Activated CD8-positive, alpha-beta memory T cell treated with anti-CD3 and anti-CD28 coated beads, Interleukin-2, amount 50 U/mL, for 4 hours (primary cell): ENCODE results near the gene MEGF6.

Source experiments
- DNase-seq: peaks from one replicate; pipeline ENCODE4 v3.0.0-alpha.2; 2020

The MEGF6 gene, protein sequence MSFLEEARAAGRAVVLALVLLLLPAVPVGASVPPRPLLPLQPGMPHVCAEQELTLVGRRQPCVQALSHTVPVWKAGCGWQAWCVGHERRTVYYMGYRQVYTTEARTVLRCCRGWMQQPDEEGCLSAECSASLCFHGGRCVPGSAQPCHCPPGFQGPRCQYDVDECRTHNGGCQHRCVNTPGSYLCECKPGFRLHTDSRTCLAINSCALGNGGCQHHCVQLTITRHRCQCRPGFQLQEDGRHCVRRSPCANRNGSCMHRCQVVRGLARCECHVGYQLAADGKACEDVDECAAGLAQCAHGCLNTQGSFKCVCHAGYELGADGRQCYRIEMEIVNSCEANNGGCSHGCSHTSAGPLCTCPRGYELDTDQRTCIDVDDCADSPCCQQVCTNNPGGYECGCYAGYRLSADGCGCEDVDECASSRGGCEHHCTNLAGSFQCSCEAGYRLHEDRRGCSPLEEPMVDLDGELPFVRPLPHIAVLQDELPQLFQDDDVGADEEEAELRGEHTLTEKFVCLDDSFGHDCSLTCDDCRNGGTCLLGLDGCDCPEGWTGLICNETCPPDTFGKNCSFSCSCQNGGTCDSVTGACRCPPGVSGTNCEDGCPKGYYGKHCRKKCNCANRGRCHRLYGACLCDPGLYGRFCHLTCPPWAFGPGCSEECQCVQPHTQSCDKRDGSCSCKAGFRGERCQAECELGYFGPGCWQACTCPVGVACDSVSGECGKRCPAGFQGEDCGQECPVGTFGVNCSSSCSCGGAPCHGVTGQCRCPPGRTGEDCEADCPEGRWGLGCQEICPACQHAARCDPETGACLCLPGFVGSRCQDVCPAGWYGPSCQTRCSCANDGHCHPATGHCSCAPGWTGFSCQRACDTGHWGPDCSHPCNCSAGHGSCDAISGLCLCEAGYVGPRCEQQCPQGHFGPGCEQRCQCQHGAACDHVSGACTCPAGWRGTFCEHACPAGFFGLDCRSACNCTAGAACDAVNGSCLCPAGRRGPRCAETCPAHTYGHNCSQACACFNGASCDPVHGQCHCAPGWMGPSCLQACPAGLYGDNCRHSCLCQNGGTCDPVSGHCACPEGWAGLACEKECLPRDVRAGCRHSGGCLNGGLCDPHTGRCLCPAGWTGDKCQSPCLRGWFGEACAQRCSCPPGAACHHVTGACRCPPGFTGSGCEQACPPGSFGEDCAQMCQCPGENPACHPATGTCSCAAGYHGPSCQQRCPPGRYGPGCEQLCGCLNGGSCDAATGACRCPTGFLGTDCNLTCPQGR (N-terminal part only)

DNA sequence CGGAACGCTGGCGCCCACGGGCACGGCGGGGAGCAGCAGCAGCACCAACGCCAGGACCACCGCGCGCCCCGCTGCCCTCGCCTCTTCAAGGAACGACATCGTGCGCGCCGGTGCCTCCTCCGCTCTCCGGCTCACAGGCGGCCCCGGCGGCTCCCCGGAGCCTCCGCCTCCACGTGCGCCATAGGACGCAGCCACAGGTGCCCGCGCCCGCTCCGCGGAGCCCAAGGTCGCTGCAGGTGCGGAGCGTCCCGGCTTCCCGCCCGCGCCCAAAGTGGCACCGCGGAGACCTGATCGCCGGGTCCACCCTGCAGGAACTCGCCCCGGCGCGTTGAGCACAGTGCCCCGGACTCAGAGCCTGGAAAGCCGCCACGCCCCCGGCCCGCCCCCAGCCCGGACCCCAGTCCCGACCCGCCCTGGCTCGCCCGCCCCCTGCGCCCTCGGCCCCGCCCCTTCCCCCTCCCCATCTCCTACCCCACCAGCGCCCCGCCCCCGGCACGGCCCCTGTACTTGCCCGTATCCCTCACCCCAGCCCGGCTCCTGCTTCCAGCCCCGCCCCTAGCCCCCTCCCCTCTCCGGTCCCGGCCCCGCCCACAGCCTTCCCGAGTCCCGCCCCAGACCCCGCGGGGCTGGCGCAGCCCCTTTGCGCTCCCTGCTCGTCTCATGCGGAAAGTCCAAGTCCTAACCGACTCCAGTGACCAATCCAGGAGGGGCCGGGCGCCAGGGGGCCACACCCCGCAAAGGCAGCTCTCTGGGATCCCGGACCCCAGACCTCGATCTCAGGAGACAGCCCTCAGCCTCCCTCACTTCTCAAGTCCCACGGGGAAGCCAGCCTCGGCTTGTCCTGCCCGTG, at the start of gene MEGF6:
TSS of gene MEGF6 (minus strand) at position 339 of the 850 bp plus-strand sequence. CDS start at position 99, 240 bp downstream.
- peak; percentile 76 for DNase-seq

DNA sequence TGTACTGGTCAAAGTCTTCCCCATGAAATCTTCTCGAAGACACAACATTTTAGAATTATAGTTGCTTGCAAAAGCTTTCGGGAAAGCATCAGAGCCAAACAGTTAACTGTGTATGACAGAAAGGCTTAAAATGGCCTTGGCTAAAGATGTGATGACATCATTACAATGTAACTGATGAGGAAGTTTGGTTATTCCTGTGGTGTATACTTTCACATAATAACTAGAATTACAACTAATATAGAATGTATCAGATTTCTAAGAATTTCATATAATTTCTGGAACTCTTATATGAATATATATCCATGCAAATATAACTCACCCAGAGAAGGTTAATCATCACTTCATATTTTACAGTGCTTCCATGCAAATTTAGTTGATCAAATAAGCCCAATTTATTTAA, 49.4 kb upstream of the MEGF6 start:
- no peak for DNase-seq

DNA sequence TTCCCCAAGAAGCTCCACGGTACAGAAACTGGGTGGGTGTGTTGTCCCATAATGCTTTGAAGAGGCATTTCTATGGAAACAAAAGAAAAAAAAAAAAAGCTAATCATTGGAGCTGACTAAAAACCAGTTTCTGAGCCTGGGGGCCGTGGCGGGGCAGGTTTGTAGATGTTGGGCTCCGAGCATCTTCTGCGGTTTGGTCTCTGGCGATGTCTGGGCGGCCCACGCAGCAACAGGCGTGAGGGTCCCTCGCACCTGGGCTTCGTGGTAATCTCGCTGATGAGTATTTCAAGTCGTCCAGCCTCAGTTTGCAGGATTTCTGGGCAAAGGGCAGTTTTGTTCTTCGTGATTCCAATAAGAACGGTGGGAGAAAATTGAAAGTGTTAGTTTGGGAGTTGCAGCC, 47.8 kb upstream of the MEGF6 start:
- no peak for DNase-seq

DNA sequence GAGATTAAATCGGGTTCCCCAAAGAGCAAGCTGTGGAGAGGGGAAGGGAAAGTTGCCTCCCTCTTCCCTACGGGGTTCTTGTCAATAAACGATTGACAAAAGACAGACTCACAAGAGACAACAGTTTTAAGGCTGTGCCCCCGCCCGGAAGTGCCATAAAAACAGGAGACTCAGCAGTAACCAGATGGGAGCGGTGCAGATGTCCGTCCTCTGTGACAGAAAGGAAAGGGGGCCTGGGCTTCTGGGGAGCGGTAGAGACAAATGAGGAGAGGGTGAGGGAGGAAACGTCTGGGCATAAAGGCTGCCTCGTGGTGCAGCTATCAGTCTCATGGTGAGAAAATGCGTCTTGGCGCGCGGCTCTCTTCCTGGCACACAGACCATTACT, 46.9 kb upstream of the MEGF6 start:
- DNase-seq = no peak

DNA sequence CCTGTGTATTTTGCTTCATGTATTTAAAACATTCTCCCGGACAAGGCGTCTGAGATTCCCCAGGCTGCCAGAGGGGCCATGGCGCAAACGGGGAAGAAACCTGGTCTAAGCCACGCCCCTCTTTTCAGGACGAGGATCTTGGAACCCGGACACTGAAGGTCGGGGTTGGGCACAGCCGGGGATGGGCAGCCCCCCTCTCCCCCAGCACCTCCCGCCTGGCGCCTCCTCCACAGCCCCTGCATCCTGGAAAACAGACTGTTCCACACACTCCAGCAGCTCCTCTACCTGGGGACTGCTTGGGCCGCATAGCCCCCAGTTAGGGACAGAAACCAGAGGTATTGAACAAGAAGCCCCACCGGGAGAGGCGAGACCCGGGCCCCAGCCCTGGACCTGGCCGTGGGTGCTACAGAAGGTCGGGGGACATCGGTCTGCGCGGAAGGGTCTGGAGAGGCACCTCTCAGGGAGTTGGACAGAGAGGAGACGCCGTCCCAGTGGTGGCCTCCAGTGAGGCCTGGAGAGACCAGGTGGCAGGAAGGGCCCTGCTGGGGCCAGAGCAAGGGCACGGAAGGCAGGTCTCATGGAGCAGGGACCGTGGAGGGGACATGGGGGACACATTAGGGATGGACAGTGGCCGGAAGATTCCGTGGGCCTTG, 46.4 kb upstream of the MEGF6 start:
- DNase-seq = no peak

DNA sequence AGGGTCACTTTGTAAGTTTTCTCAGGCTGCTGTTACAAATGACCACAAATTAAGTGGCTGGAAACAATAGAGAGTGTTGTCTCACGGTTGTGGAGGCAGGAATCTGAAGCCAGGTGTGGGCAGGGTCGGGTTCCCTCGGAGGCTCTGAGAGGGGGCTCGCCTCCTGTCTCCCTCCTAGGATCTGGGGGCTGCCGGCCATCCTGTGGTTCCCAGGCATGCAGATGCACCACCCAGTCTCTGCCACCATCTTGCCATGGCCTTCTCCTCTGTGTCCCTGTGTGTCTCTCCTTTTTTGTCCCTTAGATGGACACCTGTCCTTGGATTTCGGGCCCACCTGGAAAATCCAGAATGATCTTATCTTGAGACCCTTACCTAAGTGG, 45.8 kb upstream of the MEGF6 start:
- DNase-seq = no peak

DNA sequence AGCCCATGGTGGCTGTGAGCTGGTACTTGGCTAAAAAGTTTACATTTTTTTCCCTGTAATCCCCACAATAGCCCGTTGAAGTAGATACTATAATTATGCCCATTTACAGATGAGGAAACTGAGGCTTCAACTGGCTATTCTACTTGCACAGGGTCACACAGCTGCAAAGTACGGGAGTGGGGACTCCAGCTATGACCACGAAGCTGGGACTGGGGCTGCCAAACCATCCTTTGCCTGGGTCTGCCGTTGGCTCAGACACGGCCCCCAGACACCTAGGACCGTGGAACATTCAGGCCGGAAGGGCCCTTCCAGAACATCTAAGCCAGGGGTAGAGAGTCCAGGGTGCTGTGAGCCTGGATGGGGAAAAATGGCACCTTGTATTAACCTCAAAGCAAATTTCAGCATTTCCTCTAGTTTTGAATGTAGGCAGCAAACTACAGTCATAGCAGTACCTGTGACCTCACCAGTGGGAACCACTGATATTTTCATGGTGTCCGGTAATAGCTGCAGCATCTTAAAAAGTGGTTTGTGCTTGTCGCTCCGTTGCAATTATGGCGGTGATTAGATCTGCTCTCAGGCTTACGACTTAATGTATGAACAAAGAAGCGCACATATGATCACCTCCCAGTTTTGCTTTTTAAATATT, 45.3 kb upstream of the MEGF6 start:
- DNase-seq = no peak

DNA sequence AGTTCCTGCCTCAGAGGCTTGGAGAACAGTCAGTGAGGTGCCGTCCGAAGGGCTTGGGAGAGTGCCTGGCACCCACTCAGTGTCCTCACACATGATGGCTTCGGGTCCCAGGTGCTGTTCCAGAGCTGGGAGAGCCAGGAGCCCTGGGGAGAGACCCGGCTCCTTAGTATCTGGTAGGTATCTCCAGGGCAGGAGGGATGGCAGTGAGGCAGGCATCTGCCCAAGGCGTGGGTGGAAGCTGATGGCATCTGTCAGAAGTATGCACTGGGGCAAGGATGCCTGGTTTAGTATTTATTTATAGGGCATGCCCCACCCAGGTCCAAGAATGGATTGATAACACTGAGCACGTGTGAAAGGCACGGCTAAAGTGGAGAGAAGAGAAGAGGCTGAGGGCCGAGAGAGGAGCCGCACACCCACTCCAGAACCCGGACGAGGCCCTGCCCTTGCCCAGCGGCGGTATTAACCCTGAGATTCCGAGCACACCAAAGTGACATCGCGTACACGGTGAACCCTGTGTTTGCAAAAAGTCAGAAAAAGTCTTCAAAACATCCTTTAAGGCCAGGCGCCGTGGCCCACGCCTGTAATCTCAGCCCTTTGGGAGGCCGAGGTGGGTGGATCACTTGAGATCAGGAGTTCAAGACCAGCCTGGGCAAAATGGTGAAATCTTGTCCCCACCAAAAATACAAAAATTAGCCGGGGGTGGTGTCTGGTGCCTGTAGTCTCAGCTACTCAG, 43.4 kb upstream of the MEGF6 start:
- DNase-seq = no peak

DNA sequence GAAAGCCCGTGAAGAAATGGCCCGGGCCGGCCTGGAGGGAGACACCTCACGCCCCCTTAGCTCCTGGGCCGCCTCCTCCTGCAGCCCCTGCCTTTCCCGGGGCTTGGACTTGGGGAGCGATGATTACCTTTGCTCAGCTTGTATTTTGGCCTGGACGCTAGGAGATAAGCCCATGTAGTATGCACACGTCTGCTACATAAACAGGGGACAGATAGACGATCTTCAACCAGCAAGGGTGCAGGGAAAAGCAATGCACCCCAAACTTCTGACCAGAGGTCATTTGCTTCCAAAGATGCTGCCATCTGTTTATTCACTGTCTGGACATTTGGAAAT, 41.9 kb upstream of the MEGF6 start:
- no peak for DNase-seq

DNA sequence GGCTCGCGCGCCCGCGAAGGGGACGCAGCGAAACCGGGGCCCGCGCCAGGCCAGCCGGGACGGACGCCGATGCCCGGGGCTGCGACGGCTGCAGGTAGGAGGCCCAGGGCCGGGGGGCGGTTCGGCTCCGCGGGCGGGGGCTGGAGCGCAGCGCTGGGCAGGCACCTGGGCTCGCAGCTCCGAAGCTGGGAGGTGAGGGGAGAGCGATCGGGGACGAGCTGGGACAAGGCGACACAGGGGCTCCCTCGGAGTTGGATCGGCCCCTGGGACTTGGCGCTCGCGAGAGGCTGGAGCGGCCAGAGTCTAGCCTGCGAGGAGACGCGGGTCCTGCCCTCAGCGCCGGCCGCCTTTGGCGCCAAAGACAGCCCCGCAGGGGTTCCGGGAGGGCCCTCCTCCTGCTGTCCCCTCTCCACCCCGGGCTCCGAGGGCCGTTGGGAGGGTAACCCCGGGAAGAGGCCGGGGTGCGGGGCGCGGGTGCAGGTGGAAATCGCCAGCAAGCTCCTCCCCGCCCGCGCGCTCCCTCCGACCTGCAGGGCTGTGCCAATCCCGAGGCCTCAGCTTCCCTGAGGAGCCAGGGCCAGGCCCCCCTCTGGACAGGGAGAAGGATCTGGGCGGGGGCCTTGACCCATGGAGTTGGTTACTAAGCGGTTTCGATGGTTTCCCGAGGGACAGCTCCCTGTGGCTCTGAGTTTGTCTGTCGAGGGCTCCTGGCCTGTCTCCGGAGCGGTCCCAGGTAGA, 41.4 kb upstream of the MEGF6 start:
- no peak for DNase-seq

DNA sequence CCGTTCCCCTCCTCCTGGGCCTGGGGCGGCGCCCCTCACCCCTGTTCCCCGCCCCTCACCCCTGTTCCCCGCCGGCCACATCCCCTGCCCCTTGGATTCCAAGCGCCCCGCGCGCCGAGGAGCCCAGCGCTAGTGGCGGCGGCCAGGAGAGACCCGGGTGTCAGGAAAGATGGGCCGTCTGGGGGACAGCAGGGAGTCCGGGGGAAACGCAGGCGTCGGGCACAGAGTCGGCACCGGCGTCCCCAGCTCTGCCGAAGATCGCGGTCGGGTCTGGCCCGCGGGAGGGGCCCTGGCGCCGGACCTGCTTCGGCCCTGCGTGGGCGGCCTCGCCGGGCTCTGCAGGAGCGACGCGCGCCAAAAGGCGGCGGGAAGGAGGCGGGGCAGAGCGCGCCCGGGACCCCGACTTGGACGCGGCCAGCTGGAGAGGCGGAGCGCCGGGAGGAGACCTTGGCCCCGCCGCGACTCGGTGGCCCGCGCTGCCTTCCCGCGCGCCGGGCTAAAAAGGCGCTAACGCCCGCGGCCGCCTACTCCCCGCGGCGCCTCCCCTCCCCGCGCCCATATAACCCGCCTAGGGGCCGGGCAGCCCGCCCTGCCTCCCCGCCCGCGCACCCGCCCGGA, 40.7 kb upstream of the MEGF6 start, which contains the start of gene TP73:
TSS of gene TP73 (plus strand) at position 587 of the 618 bp plus-strand sequence. CDS start 29,850 bp downstream, outside the sequence.
- DNase-seq = no peak

DNA sequence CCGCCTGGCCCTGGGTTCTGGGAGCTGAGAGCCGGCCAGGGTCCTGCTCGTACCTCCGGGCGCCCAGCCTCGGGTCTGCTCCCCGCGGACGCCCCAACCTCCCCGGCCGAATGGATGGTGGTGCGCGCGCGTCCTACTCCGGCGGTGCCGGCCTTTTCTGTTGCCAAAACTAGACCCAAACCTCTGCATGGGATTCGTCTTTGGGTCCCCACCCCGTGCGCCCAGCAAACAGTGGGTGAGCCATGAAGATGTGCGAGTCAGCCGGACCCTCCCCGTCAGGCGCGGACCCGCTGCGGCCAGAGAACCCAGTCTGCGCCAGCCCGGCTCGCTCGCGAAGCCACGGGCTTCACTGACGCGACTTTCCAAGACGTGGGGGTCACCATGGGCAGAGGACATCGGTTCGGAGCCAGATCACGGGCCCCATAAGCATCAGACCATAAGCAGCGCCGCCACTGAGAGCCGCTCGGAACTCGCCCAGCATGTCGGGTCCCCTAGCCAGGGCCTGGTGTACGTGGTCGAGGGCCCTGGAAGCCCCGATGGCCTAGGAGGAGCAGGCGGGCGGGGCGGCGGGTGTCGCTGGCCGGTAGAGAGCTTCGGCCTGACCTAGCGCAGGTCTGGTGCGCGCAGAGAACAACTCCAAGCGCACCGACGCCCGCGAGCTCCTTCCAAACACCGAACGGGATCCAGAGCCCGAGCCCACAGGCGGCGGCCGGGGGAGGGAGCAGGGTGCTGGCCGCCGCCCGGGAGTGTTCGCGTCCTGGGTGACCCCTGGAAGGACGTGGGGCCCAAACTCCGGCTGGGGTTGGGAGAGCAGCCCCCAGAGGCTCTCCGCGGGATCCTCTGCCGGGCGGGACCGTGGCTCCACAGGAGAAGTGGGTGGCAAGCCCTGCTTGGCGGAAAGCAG, 40.0 kb upstream of the MEGF6 start:
- DNase-seq = no peak

DNA sequence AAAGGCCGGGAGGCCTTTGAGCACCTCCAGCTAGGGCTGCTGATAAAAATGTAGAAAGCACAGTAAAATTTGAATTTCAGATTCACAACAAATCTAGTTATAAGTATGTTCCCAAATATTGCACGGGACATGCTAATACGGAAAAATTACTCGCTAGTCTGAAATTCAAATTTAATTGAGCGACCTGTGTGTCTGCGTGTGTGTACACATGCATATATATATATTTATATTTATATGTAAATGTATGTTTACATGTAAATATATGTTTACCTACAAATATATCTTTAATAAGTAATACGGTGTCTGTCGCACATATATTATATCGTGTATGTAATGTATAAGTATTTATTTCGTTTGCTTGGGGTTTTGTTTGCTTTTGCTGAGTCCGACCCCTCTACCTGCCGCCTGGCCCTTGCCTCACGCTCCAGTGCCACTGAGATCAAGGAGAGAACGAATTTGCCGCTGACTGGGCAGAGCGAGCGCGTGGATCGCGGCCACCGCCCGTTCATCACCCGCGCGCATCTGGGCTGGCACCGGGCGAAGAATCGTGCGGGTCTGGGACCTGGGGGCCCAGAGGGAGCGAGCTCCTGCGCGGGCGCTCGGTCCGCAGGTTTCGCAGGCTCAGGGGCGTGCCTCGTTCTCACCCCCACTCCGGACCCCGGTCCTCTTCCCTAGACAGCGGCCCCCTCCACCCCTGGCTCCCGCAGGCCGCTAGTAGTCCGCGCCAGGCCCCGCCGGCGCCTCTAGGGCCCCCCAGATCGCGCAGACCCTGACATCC, 39.1 kb upstream of the MEGF6 start:
- no peak for DNase-seq

DNA sequence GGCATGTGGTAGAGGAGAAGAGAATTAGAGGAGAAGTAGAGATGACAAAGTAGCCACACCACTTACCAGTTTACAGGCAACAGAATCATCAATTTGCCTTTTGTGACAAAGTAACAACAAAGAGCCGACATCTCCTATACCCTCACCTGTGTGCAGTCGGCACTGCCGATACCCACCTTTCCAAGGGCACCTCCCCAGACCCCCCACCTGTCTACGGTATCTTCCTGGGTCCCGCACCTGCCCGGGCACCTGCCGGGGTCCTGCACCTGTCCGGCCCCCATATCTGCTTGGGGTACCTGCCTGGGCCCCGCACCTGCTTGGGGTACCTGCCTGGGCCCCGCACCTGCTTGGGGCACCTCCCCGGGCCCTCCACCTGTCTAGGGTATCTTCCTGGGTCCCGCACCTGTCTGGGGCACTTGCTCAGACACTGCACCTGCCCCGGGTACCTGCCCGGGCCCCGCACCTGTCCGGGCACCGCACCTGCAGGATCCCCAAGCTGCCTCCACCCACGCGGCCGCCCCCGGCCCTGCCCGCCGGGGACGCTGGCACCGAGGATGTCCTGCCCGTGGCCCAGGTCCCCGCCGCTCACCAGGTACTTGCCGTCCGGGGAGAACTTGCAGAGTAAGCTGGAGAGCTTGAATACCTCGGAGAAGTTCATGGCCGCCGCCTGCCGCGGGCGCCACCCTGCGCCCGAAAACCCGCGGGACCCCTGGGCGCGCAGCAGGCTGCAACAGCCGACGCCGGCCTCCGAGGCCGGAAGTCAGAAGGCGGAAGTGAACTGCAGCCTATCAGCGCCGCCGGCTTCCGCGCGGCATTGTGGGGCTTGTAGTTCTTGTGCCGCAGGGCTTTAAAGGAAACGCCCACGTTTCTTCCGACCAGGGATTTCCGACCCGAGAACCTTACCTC, 38.3 kb upstream of the MEGF6 start, which contains the start of gene WRAP73:
TSS of gene WRAP73 (minus strand) at position 762 of the 906 bp plus-strand sequence. CDS start at position 658, 104 bp downstream.
- peak; percentile 90 for DNase-seq

DNA sequence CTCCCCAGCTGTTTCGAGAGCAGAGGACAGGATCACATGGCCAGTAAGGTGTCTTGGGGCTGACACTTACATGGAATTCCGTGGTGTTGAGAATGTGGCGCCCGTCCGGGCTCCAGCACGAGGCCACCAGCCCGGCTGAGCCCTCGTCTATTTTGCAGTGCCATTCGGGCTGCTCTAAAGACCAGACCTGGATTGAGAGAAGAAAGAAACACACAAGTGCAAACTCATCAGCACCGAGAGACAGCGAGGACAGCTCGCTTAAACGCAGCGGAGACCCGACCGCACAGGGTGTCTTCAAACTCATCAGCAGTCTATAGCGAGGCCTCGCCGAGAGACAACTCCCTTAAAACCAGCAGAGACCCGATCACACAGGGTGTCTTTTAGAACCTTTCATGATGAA, 35.3 kb upstream of the MEGF6 start:
- no peak for DNase-seq
